Right lobe of liver (tissue), 6 donors: ENCODE results near the gene CST3. TPM values are rescaled to one million over a fixed set of nuclear protein-coding genes. Genes with fewer than 3 reads are reported as not detected.

Experiments used
- ATAC-seq, 4 donors: fragments of 200-7000 bp; cut with Tn5 transposase; one replicate each; pipeline ENCODE4 v1.9.1; 2020; ENCODE audit warnings: mild to moderate bottlenecking in 4 of 4, moderate library complexity in 4 of 4
- DNase-seq, 3 donors: peaks; one replicate each; pipeline ENCODE4 v3.0.0-alpha.2; 2020
- H3K27ac ChIP-seq, 3 donors: fragments of 200-600 bp; one replicate each; pipeline ENCODE4 v1.8.0; 2022
- H3K27me3 ChIP-seq, 2 donors: fragments of 200-600 bp; one replicate each; pipeline ENCODE4 v1.8.0; 2022
- H3K36me3 ChIP-seq, 4 donors: fragments of 200-600 bp; sonication (generic) in 1 of 4; one replicate each; pipeline versions ENCODE4 v1.5.1 to v1.8.0; 2017 to 2022; ENCODE audit warnings: control low read depth in 1 of 4
- H3K4me1 ChIP-seq, 4 donors: fragments of 200-600 bp; sonication (generic) in 1 of 4; one replicate each; pipeline versions ENCODE4 v1.5.1 to v1.8.0; 2017 to 2022; ENCODE audit warnings: control low read depth in 1 of 4
- H3K4me3 ChIP-seq, 3 donors: fragments of 200-600 bp; one replicate each; pipeline ENCODE4 v1.8.0; 2022
- H3K9me3 ChIP-seq, 4 donors: fragments of 200-600 bp; sonication (generic) in 1 of 4; one replicate each; pipeline versions ENCODE4 v1.5.1 to v1.8.0; 2017 to 2022; ENCODE audit warnings: control low read depth in 1 of 4
- CTCF ChIP-seq, 4 donors: fragments of 200-600 bp in 3 of 4; fragments of 450-650 bp in 1 of 4; IDR thresholded peaks; one replicate each; pipeline versions ENCODE4 v1.5.1 to v1.8.0; 2016 to 2022; ENCODE audit warnings: antibody characterized with exemption in 4 of 4, mild to moderate bottlenecking in 2 of 4
- POLR2A ChIP-seq: fragments of 450-650 bp; IDR thresholded peaks from one replicate; pipeline ENCODE4 v1.6.1; 2017; ENCODE audit warnings: antibody characterized with exemption, mild to moderate bottlenecking
- WGBS: methylation state at CpG from one replicate; pipeline ENCODE4 v1.1.6; 2018; ENCODE audit warnings: low coverage, low lambda C conversion rate; ENCODE audit not compliant: insufficient coverage; ENCODE audit errors: missing lambda C conversion rate; 5-methylcytosine and 5-hydroxymethylcytosine counted together
- intact Hi-C, 2 donors: fragments of 100-400 bp; cut with DNase I; formaldehyde crosslinking; loops; one replicate each; pipeline versions ENCODE4 v1.11.2 to v1.14.1; 2022
- total RNA-seq, 6 experiments: library from RNA; depleted of rRNA in 2 of 6; stranded (reverse); fragments of >200 nt in 2 of 6; fragmentation: NEBNext Ultra II Directional in 3 of 6; extraction: Animal tissue kit (Norgen Biotek cat#: 25700) in 3 of 6; gene quantifications; one replicate each; pipeline versions ENCODE4 v1.1.0 to v1.2.4, GENCODE V29; 2016 to 2023
- donor health status: DM: no; HTN: yes; CAD: no.
- donor health status: DM: no; HTN: no; CAD: no.
- donor health status: DM: no; HTN: no; CAD: no.
- donor health status: DM: no; HTN: yes; CAD: no.
- donor health status: DM: no; HTN: yes; CAD: no.

CST3 gene
- total RNA-seq, 6 experiments from 2014 or later, result 504 to 1,394 (median 638) TPM

GRCh38 chr20:23649242-23649641, 11.5 kb upstream of the CST3 start:
- Histone ChIP-seq H3K27ac (no peak overlapping the region), H3K4me3 (no peak overlapping the region), H3K27me3 (no peaks in the 10 kb centered on the region), H3K36me3 (no peaks in the 10 kb centered on the region), H3K4me1 (no peaks in the 10 kb centered on the region), H3K9me3 (no peaks in the 10 kb centered on the region)
- WGBS, result 88% methylated on average over 2 of the region's 2 CpGs
- DNase-seq (no peak), ATAC-seq (no peak)
- TF ChIP-seq POLR2A (no peak), CTCF (IDR thresholded peaks at IDR 0.05) (no peak)
- intact Hi-C loops, result no loop called here

- ATAC-seq (no peak), DNase-seq (no peak)
- H3K9me3 ChIP-seq, result no peaks in the 10 kb centered on the region
- H3K36me3 ChIP-seq, result no peaks in the 10 kb centered on the region
- TF ChIP-seq POLR2A (no peak), CTCF (IDR thresholded peaks at IDR 0.05) (no peak)
- H3K27ac ChIP-seq, result no peak overlapping the region
- 76% methylated on average over 2 of the region's 2 CpGs for WGBS
- H3K4me1 ChIP-seq, result no peaks in the 10 kb centered on the region
- no peaks in the 10 kb centered on the region for H3K27me3 ChIP-seq
- no peak overlapping the region for H3K4me3 ChIP-seq
- intact Hi-C loops, result no loop called here
Measured at GRCh38 chr20:23647346-23647745, 9.6 kb upstream of the CST3 start.

GRCh38 chr20:23646106-23646873, 8.5 kb upstream of the CST3 start:
- ATAC-seq, result no peak
- intact Hi-C loops, result no loop called here

GRCh38 chr20:23645575-23645974, 7.8 kb upstream of the CST3 start:
- ATAC-seq, result no peak
- Histone ChIP-seq H3K27ac (no peak overlapping the region), H3K36me3 (no peaks in the 10 kb centered on the region), H3K27me3 (no peaks in the 10 kb centered on the region), H3K9me3 (no peaks in the 10 kb centered on the region), H3K4me1 (no peaks in the 10 kb centered on the region), H3K4me3 (no peak overlapping the region)
- DNase-seq, result no peak
- intact Hi-C loops, result no loop called here
- WGBS, result 71% methylated on average over 1 of the region's 1 CpG
- TF ChIP-seq CTCF (IDR thresholded peaks at IDR 0.05) (no peak), POLR2A (no peak)

More at GRCh38 chr20:23646106-23646873, 8.5 kb upstream of the CST3 start:
- Histone ChIP-seq H3K4me3 (no peak overlapping the region), H3K27ac (no peak overlapping the region), H3K9me3 (no peaks in the 10 kb centered on the region), H3K4me1 (no peaks in the 10 kb centered on the region), H3K27me3 (no peaks in the 10 kb centered on the region), H3K36me3 (no peaks in the 10 kb centered on the region)
- no peak for DNase-seq
- WGBS, result 38% methylated on average over 4 of the region's 4 CpGs
- no peak for TF ChIP-seq POLR2A
- no peak for TF ChIP-seq CTCF (IDR thresholded peaks at IDR 0.05)
